Mesendoderm (in vitro differentiated cells): ENCODE data around the gene KCNJ5.

Experiments used
- DNase-seq: peaks from one replicate; pipeline ENCODE4 v3.0.0; 2013
- H2AK5ac ChIP-seq: 2 replicates; pipeline ENCODE4 v1.6.1; 2013; ENCODE audit warnings: low read length, inconsistent platforms
- H2BK120ac ChIP-seq: 2 replicates; pipeline ENCODE4 v1.6.1; 2013; ENCODE audit warnings: low read depth, mild to moderate bottlenecking, low read length, moderate library complexity, mixed read lengths
- H2BK15ac ChIP-seq: replicated peaks from 2 replicates; pipeline ENCODE4 v1.6.1; 2013; ENCODE audit warnings: low read depth, mild to moderate bottlenecking, moderate library complexity
- H2BK5ac ChIP-seq: 2 replicates; pipeline ENCODE4 v1.6.1; 2013; ENCODE audit warnings: low read length, inconsistent platforms
- H3K18ac ChIP-seq: 2 replicates; pipeline ENCODE4 v1.6.1; 2013; ENCODE audit warnings: mild to moderate bottlenecking, low read length, mixed read lengths
- H3K23ac ChIP-seq: one replicate; pipeline ENCODE4 v1.6.1; 2013; ENCODE audit warnings: low read length
- H3K27ac ChIP-seq: 2 replicates; pipeline ENCODE4 v1.5.1; 2013; ENCODE audit warnings: low read depth, mild to moderate bottlenecking, inconsistent platforms, low read length, moderate library complexity
- H3K27me3 ChIP-seq: 2 replicates; pipeline ENCODE4 v1.6.1; 2013; ENCODE audit warnings: low read length, control low read depth, mild to moderate bottlenecking, inconsistent platforms; ENCODE audit not compliant: insufficient read depth, poor library complexity
- H3K36me3 ChIP-seq: 2 replicates; pipeline ENCODE4 v1.6.1; 2013; ENCODE audit warnings: low read length, inconsistent platforms; ENCODE audit not compliant: control insufficient read depth, insufficient read depth
- H3K4ac ChIP-seq: one replicate; pipeline ENCODE4 v1.6.1; 2013; ENCODE audit warnings: low read depth, mild to moderate bottlenecking, low read length, moderate library complexity
- H3K4me1 ChIP-seq: 2 replicates; pipeline ENCODE4 v1.6.1; 2013; ENCODE audit warnings: low read depth, low read length, inconsistent platforms; ENCODE audit not compliant: control insufficient read depth
- H3K4me2 ChIP-seq: 2 replicates; pipeline ENCODE4 v1.6.1; 2013; ENCODE audit warnings: low read length
- H3K4me3 ChIP-seq: 2 replicates; pipeline ENCODE4 v1.5.1; 2013; ENCODE audit warnings: mild to moderate bottlenecking, low read length
- H3K56ac ChIP-seq: one replicate; pipeline ENCODE4 v1.6.1; 2013; ENCODE audit warnings: low read length
- H3K79me1 ChIP-seq: 2 replicates; pipeline ENCODE4 v1.6.1; 2013; ENCODE audit warnings: low read length, inconsistent platforms
- H3K79me2 ChIP-seq: 2 replicates; pipeline ENCODE4 v1.6.1; 2013; ENCODE audit warnings: mild to moderate bottlenecking, low read length; ENCODE audit not compliant: control insufficient read depth, insufficient read depth
- H3K9ac ChIP-seq: 2 replicates; pipeline ENCODE4 v1.6.1; 2013; ENCODE audit warnings: low read length, inconsistent platforms
- H4K5ac ChIP-seq: one replicate; pipeline ENCODE4 v1.6.1; 2013; ENCODE audit warnings: low read length
- H4K8ac ChIP-seq: one replicate; pipeline ENCODE4 v1.6.1; 2013; ENCODE audit warnings: low read depth, mild to moderate bottlenecking, control low read depth, low read length, moderate library complexity
- WGBS: extraction: QIAGEN DNeasy Blood & Tissue Kit; methylation state at CpG from one replicate; pipeline ENCODE4 v1.1.7; 2013; ENCODE audit warnings: low lambda C conversion rate, missing lambda C conversion rate; ENCODE audit not compliant: insufficient coverage; ENCODE audit errors: extremely low coverage; 5-methylcytosine and 5-hydroxymethylcytosine counted together

The KCNJ5 gene

GRCh38 chr11:128955636-128956035 lies 64.5 kb downstream of the KCNJ5 start:
- Histone ChIP-seq H3K9ac (no peak overlapping the region), H3K27me3 (no peaks in the 10 kb centered on the region), H4K5ac (no peak overlapping the region), H2BK120ac (no peak overlapping the region), H3K23ac (no peak overlapping the region), H2AK5ac (no peak overlapping the region), H3K79me1 (no peaks in the 10 kb centered on the region), H3K18ac (no peak overlapping the region), H3K27ac (no peak overlapping the region), H2BK15ac (no peak overlapping the region), H3K4me3 (no peak overlapping the region), H3K4ac (no peak overlapping the region), H4K8ac (no peak overlapping the region), H3K56ac (no peak overlapping the region), H3K36me3 (no peaks in the 10 kb centered on the region), H3K79me2 (no peaks in the 10 kb centered on the region), H3K4me2 (no peak overlapping the region), H3K4me1 (no peaks in the 10 kb centered on the region), H2BK5ac (no peak overlapping the region)
- no peak for DNase-seq
- no CpG with 5 or more reads among the region's 3 CpGs for WGBS

GRCh38 chr11:128956401-128957201 lies 65.4 kb downstream of the KCNJ5 start:
- H2BK120ac ChIP-seq, result no peak overlapping the region
- no peak overlapping the region for H2BK5ac ChIP-seq
- H3K79me1 ChIP-seq, result no peaks in the 10 kb centered on the region
- H3K23ac ChIP-seq, result no peak overlapping the region
- no peak overlapping the region for H3K56ac ChIP-seq
- H3K79me2 ChIP-seq, result no peaks in the 10 kb centered on the region
- H3K4me2 ChIP-seq, result no peak overlapping the region
- no peak overlapping the region for H3K4me3 ChIP-seq
- H3K27ac ChIP-seq, result no peak overlapping the region
- no peak overlapping the region for H3K9ac ChIP-seq
- H4K8ac ChIP-seq, result no peak overlapping the region
- H3K4ac ChIP-seq, result no peak overlapping the region
- no CpG with 5 or more reads among the region's 8 CpGs for WGBS
- H2AK5ac ChIP-seq, result no peak overlapping the region
- H3K36me3 ChIP-seq, result no peaks in the 10 kb centered on the region
- H3K4me1 ChIP-seq, result no peaks in the 10 kb centered on the region
- no peak overlapping the region for H2BK15ac ChIP-seq
- H4K5ac ChIP-seq, result no peak overlapping the region
- DNase-seq, result peak; percentile 89
- no peaks in the 10 kb centered on the region for H3K27me3 ChIP-seq
- no peak overlapping the region for H3K18ac ChIP-seq

- no peak overlapping the region for H2BK5ac ChIP-seq
Measured at GRCh38 chr11:128957202-128957482, 66.0 kb downstream of the KCNJ5 start.

GRCh38 chr11:128961645-128962044 lies 70.5 kb downstream of the KCNJ5 start:
- H3K36me3 ChIP-seq, result no peaks in the 10 kb centered on the region
- no peak overlapping the region for H4K8ac ChIP-seq
- DNase-seq, result no peak
- no peak overlapping the region for H2BK120ac ChIP-seq
- no peak overlapping the region for H3K27ac ChIP-seq
- H3K56ac ChIP-seq, result no peak overlapping the region
- H2BK15ac ChIP-seq, result no peak overlapping the region
- H3K4me1 ChIP-seq, result peaks cover 4% of the 10 kb centered on the region
- H3K4me2 ChIP-seq, result no peak overlapping the region
- no peaks in the 10 kb centered on the region for H3K79me1 ChIP-seq
- no peaks in the 10 kb centered on the region for H3K27me3 ChIP-seq
- H3K4ac ChIP-seq, result no peak overlapping the region
- H3K9ac ChIP-seq, result no peak overlapping the region
- no CpG with 5 or more reads among the region's 2 CpGs for WGBS
- H3K18ac ChIP-seq, result no peak overlapping the region
- H3K79me2 ChIP-seq, result no peaks in the 10 kb centered on the region
- no peak overlapping the region for H3K4me3 ChIP-seq
- no peak overlapping the region for H2AK5ac ChIP-seq
- H2BK5ac ChIP-seq, result no peak overlapping the region
- no peak overlapping the region for H4K5ac ChIP-seq
- no peak overlapping the region for H3K23ac ChIP-seq

More at GRCh38 chr11:128957202-128957482, 66.0 kb downstream of the KCNJ5 start:
- Histone ChIP-seq H3K4me3 (no peak overlapping the region), H3K18ac (no peak overlapping the region), H4K5ac (no peak overlapping the region), H3K4ac (no peak overlapping the region), H3K56ac (no peak overlapping the region), H3K79me1 (no peaks in the 10 kb centered on the region), H2BK120ac (no peak overlapping the region), H4K8ac (no peak overlapping the region), H3K9ac (no peak overlapping the region), H2BK15ac (no peak overlapping the region), H3K36me3 (no peaks in the 10 kb centered on the region), H3K27me3 (no peaks in the 10 kb centered on the region), H3K4me1 (no peaks in the 10 kb centered on the region), H3K4me2 (no peak overlapping the region), H3K27ac (no peak overlapping the region), H2AK5ac (no peak overlapping the region), H3K79me2 (no peaks in the 10 kb centered on the region), H3K23ac (no peak overlapping the region)
- DNase-seq, result no peak
- no CpG with 5 or more reads among the region's 8 CpGs for WGBS

GRCh38 chr11:128962896-128963295 lies 71.7 kb downstream of the KCNJ5 start:
- Histone ChIP-seq H2BK15ac (no peak overlapping the region), H4K5ac (no peak overlapping the region), H3K79me2 (no peaks in the 10 kb centered on the region), H3K9ac (no peak overlapping the region), H3K79me1 (no peaks in the 10 kb centered on the region), H3K4me1 (peaks cover 6% of the 10 kb centered on the region), H3K27me3 (no peaks in the 10 kb centered on the region), H4K8ac (no peak overlapping the region), H3K36me3 (no peaks in the 10 kb centered on the region), H2BK120ac (no peak overlapping the region), H2AK5ac (no peak overlapping the region), H3K4ac (no peak overlapping the region), H3K18ac (no peak overlapping the region), H3K4me3 (no peak overlapping the region), H3K27ac (no peak overlapping the region), H2BK5ac (no peak overlapping the region), H3K56ac (no peak overlapping the region), H3K4me2 (no peak overlapping the region), H3K23ac (no peak overlapping the region)
- WGBS, result no CpG with 5 or more reads among the region's 5 CpGs
- DNase-seq, result no peak

GRCh38 chr11:128963744-128964325 lies 72.7 kb downstream of the KCNJ5 start:
- Histone ChIP-seq H3K27ac (peak overlapping the region; percentile 45), H2BK120ac (no peak overlapping the region), H3K79me1 (no peaks in the 10 kb centered on the region), H3K4me1 (peaks cover 6% of the 10 kb centered on the region), H4K5ac (no peak overlapping the region), H2AK5ac (no peak overlapping the region), H2BK15ac (no peak overlapping the region), H2BK5ac (no peak overlapping the region), H3K4me2 (no peak overlapping the region), H3K4ac (no peak overlapping the region), H4K8ac (no peak overlapping the region), H3K9ac (no peak overlapping the region), H3K23ac (no peak overlapping the region), H3K36me3 (no peaks in the 10 kb centered on the region), H3K56ac (peak overlapping the region; percentile 51), H3K27me3 (no peaks in the 10 kb centered on the region), H3K4me3 (no peak overlapping the region), H3K18ac (no peak overlapping the region), H3K79me2 (no peaks in the 10 kb centered on the region)
- DNase-seq, result peak; percentile 79
- whole genome bisulfite sequencing, result no CpG with 5 or more reads among the region's 3 CpGs
